ENCODE measurements around the gene AKTIP.

The AKTIP gene

GRCh38 chr16:53504665-53505064, 1.7 kb upstream of the AKTIP start:
- peak overlapping the region; percentile 83 for H3K27ac ChIP-seq
- TF ChIP-seq ZFX (IDR thresholded peaks at IDR 0.05; ENCODE audit: borderline replicate concordance): no peak
- TF ChIP-seq, protein P1, sequence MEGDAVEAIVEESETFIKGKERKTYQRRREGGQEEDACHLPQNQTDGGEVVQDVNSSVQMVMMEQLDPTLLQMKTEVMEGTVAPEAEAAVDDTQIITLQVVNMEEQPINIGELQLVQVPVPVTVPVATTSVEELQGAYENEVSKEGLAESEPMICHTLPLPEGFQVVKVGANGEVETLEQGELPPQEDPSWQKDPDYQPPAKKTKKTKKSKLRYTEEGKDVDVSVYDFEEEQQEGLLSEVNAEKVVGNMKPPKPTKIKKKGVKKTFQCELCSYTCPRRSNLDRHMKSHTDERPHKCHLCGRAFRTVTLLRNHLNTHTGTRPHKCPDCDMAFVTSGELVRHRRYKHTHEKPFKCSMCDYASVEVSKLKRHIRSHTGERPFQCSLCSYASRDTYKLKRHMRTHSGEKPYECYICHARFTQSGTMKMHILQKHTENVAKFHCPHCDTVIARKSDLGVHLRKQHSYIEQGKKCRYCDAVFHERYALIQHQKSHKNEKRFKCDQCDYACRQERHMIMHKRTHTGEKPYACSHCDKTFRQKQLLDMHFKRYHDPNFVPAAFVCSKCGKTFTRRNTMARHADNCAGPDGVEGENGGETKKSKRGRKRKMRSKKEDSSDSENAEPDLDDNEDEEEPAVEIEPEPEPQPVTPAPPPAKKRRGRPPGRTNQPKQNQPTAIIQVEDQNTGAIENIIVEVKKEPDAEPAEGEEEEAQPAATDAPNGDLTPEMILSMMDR (IDR thresholded peaks at IDR 0.05): no peak

DNA sequence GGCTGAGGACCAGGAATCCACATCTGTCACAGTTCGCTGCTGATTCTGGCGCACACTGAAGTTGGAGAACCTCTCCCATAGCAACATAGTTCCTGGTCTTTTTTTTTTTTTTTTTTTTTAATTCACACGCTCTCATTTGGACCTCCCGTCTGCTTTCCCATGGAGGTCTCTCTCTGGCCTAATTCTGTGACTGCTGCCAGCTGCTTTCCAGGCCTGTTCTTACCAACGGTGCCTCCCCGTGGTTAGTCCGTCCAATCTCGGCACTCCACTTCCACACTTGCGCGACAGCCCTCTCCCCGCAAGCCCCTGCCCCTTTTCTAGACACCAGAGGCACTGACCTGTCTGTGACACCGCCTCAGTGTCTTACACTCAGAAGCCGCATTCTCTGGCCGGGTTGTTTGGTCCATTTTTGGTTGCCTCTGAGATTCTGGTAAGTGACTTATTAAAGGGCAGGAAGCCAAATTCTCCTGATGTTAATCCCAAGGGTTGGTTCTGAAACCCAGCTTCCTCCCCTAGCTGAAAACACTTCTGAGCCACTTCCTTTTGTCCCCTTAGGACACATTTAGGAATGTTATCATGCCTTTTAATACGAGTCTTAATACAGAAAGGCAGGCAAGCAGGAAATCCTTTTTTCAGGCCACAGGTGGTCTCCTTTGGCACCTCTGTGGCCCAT, 1.1 kb upstream of the AKTIP start:
- peak overlapping the region; percentile 83 for H3K27ac ChIP-seq
- TF ChIP-seq, protein P1 (IDR thresholded peaks at IDR 0.05): no peak
- TF ChIP-seq ZFX (IDR thresholded peaks at IDR 0.05; ENCODE audit: borderline replicate concordance): no peak

DNA sequence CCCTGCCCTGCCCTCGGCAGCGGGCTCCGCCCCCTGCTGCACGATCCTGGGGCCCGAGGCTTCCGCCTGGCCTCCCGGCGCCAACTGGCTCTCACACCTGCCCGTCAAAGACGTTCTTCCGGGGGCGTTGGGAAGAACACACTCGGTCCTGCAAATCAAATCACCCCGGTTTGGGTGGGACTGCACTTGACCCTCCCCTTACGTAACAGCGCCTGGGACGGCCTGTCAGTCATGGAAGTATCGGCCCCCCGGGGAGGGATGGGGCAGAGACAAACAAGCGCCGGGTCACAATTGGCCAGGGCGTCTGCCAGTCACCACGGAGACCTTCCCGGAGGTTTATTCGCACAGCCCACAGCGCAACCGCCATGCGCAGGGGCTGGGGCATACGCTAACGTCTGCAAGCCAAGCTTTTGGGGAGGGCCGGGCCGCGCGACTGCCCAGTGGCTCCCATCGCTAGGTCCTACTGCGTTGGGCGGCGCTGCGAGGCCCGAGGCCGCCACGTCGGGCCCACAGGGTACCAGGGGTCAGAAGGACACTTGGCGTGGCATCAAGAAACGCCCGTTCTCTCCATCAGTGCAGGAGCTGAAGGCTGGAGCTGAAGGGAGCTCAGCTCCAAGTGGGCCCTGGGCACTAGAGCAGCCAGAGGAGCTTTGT, 388 bp upstream of the AKTIP start:
- H3K27ac ChIP-seq: peak overlapping the region; percentile 83

GRCh38 chr16:53501216-53501859, 1.7 kb downstream of the AKTIP start:
- H3K27ac ChIP-seq: peak overlapping the region; percentile 83
- TF ChIP-seq, protein P1 (IDR thresholded peaks at IDR 0.05): no peak
- no peak for TF ChIP-seq ZFX (IDR thresholded peaks at IDR 0.05; ENCODE audit: borderline replicate concordance)

More for the DNA sequence above, 388 bp upstream of the AKTIP start:
- TF ChIP-seq, protein P1 (IDR thresholded peaks at IDR 0.05): no peak
- no peak for TF ChIP-seq ZFX (IDR thresholded peaks at IDR 0.05; ENCODE audit: borderline replicate concordance)

- H3K27ac ChIP-seq: no peak overlapping the region
- TF ChIP-seq ZFX (IDR thresholded peaks at IDR 0.05; ENCODE audit: borderline replicate concordance): no peak
- TF ChIP-seq, protein P1 (IDR thresholded peaks at IDR 0.05): no peak
Observed at GRCh38 chr16:53498984-53499383, 4.0 kb downstream of the AKTIP start.

- no peak for TF ChIP-seq ZFX (IDR thresholded peaks at IDR 0.05; ENCODE audit: borderline replicate concordance)
- TF ChIP-seq, protein P1 (IDR thresholded peaks at IDR 0.05): peak; percentile 34
- no peak overlapping the region for H3K27ac ChIP-seq
Observed at GRCh38 chr16:53495325-53495724, 7.7 kb downstream of the AKTIP start.

DNA sequence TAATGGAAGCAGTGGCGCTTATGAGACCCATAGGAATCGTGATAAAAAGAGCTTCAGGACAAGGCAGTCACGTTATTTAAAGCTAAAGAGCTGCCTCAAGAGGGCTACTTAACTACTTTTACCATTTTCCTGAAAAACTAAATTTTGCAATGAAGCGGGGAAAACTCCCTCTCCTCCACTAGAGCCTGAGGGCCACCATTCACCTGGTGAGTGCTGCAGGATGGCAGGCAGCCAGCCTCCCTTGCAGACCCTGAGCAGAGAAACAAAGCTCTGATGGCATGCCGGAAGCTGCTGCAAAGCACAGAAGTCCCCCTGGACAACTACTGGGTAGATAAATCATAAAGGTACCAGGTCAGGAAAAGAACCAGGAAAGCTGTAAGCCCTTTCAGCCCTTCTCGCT, 8.4 kb downstream of the AKTIP start:
- H3K27ac ChIP-seq: no peak overlapping the region
- TF ChIP-seq ZFX (IDR thresholded peaks at IDR 0.05; ENCODE audit: borderline replicate concordance): no peak
- TF ChIP-seq, protein P1 (IDR thresholded peaks at IDR 0.05): no peak
